ENCODE results near the gene LLCFC1. TPM values are rescaled to one million over a fixed set of nuclear protein-coding genes. Genes with fewer than 3 reads are reported as not detected.

LLCFC1 gene
- total and polyA plus RNA-seq, 12 donors = not detected

GRCh38 chr7:142901426-142902259, 37.6 kb upstream of the LLCFC1 start:
- H3K4me3 ChIP-seq = no peak overlapping the region
- intact Hi-C loops (cut with DNase I) = no loop called here
- no peak overlapping the region for H3K27ac ChIP-seq
- no peak for TF ChIP-seq CTCF (IDR thresholded peaks at IDR 0.05)
- no peak for DNase-seq
- H3K27me3 ChIP-seq = peaks cover 0 to 37% (median 0%) of the 10 kb centered on the region in 7 donors
- WGBS, 2 donors = 74 to 80% methylated on average over 15 of the region's 15 CpGs
- H3K9me3 ChIP-seq = peaks cover 0 to 13% (median 6%) of the 10 kb centered on the region in 11 donors
- no peaks in the 10 kb centered on the region for H3K4me1 ChIP-seq
- ATAC-seq = no peak
- no peaks in the 10 kb centered on the region for H3K36me3 ChIP-seq

GRCh38 chr7:142904128-142904527, 35.2 kb upstream of the LLCFC1 start:
- DNase-seq (no peak), ATAC-seq (no peak)
- Histone ChIP-seq H3K4me1 (peaks cover 0 to 5% (median 0%) of the 10 kb centered on the region in 9 donors), H3K27me3 (peaks cover 0 to 19% (median 0%) of the 10 kb centered on the region in 7 donors), H3K9me3 (peaks cover 0 to 13% (median 6%) of the 10 kb centered on the region in 11 donors), H3K36me3 (no peaks in the 10 kb centered on the region), H3K27ac (no peak overlapping the region), H3K4me3 (no peak overlapping the region)
- intact Hi-C loops (cut with DNase I) = no loop called here
- no peak for TF ChIP-seq CTCF (IDR thresholded peaks at IDR 0.05)

- Histone ChIP-seq H3K36me3 (no peaks in the 10 kb centered on the region), H3K27ac (no peak overlapping the region), H3K9me3 (peaks cover 0 to 13% (median 6%) of the 10 kb centered on the region in 11 donors), H3K4me3 (no peak overlapping the region), H3K4me1 (peaks cover 0 to 20% (median 0%) of the 10 kb centered on the region in 9 donors), H3K27me3 (peaks cover 0 to 19% (median 0%) of the 10 kb centered on the region in 7 donors)
- no peak for TF ChIP-seq CTCF (IDR thresholded peaks at IDR 0.05)
- ATAC-seq (no peak), DNase-seq (no peak)
- intact Hi-C loops (cut with DNase I) = no loop called here
- WGBS, 2 donors = 74 to 82% methylated on average over 2 of the region's 2 CpGs
Observed at GRCh38 chr7:142905759-142906158, 33.5 kb upstream of the LLCFC1 start.

- 72 to 91% methylated on average over 2 of the region's 2 CpGs for WGBS, 2 donors
Observed at GRCh38 chr7:142906643-142907042, 32.6 kb upstream of the LLCFC1 start.

More at GRCh38 chr7:142906643-142907042, 32.6 kb upstream of the LLCFC1 start:
- peaks cover 0 to 21% (median 0%) of the 10 kb centered on the region in 9 donors for H3K4me1 ChIP-seq
- TF ChIP-seq CTCF (IDR thresholded peaks at IDR 0.05) = no peak
- no peak overlapping the region for H3K4me3 ChIP-seq
- no peak overlapping the region for H3K27ac ChIP-seq
- H3K27me3 ChIP-seq = peaks cover 0 to 25% (median 0%) of the 10 kb centered on the region in 7 donors
- no peak for DNase-seq
- no peak for ATAC-seq
- intact Hi-C loops (cut with DNase I) = no loop called here
- H3K9me3 ChIP-seq = peaks cover 0 to 13% (median 6%) of the 10 kb centered on the region in 11 donors
- H3K36me3 ChIP-seq = no peaks in the 10 kb centered on the region
